Karpas-422 (cell line): Measurements from ENCODE around the gene TMEM81. TPM values are rescaled to one million over a fixed set of nuclear protein-coding genes. Genes with fewer than 3 reads are reported as not detected.

ENCODE experiments used
- DNase-seq: peaks from one replicate; pipeline ENCODE4 v3.0.0-alpha.2; 2015
- H2AFZ ChIP-seq: fragments of 200-600 bp; sonication (generic); 2 replicates; pipeline ENCODE4 v1.6.1; 2014; ENCODE audit warnings: antibody characterized with exemption, low read length, mixed read lengths
- H3K27ac ChIP-seq: fragments of 200-600 bp; sonication (generic); 2 replicates; pipeline ENCODE4 v1.5.1; 2014; ENCODE audit warnings: mild to moderate bottlenecking, low read length, moderate library complexity
- H3K27me3 ChIP-seq: fragments of 200-600 bp; sonication (generic); 2 replicates; pipeline ENCODE4 v1.6.1; 2014; ENCODE audit warnings: low read length, mixed read lengths
- H3K36me3 ChIP-seq: fragments of 200-600 bp; sonication (generic); 2 replicates; pipeline ENCODE4 v1.6.1; 2014; ENCODE audit warnings: low read length, mixed read lengths; ENCODE audit not compliant: insufficient read depth
- H3K4me1 ChIP-seq: fragments of 200-600 bp; sonication (generic); 2 replicates; pipeline ENCODE4 v1.6.1; 2014; ENCODE audit warnings: mild to moderate bottlenecking, low read length, mixed read lengths
- H3K4me2 ChIP-seq: fragments of 200-600 bp; sonication (generic); 2 replicates; pipeline ENCODE4 v1.6.1; 2014; ENCODE audit warnings: low read length, low read depth, mild to moderate bottlenecking; ENCODE audit not compliant: poor library complexity, severe bottlenecking
- H3K4me3 ChIP-seq: fragments of 200-600 bp; sonication (generic); 2 replicates; pipeline ENCODE4 v1.5.1; 2014; ENCODE audit warnings: mild to moderate bottlenecking, antibody characterized with exemption, low read length, mixed read lengths
- H3K79me2 ChIP-seq: fragments of 200-600 bp; sonication (generic); 2 replicates; pipeline ENCODE4 v1.6.1; 2014; ENCODE audit warnings: mild to moderate bottlenecking, low read length, mixed read lengths
- H3K9ac ChIP-seq: fragments of 200-600 bp; sonication (generic); 2 replicates; pipeline ENCODE4 v1.6.0; 2014; ENCODE audit warnings: low read length
- H3K9me2 ChIP-seq: fragments of 200-600 bp; sonication (generic), shearing (Covaris generic); replicated peaks from 2 replicates; pipeline ENCODE4 v1.6.0; 2014; ENCODE audit warnings: mild to moderate bottlenecking, low read length, moderate library complexity; ENCODE audit not compliant: insufficient read depth
- H3K9me3 ChIP-seq: fragments of 300-700, 200-600 bp; sonication (generic); 2 replicates; pipeline ENCODE4 v1.6.1; 2014; ENCODE audit warnings: low read length, mixed read lengths
- H4K20me1 ChIP-seq: fragments of 200-600 bp; sonication (generic); 2 replicates; pipeline ENCODE4 v1.6.1; 2014; ENCODE audit warnings: mild to moderate bottlenecking, antibody characterized with exemption, low read length, low read depth; ENCODE audit not compliant: insufficient read depth
- total RNA-seq: library from RNA; depleted of rRNA; stranded (reverse); fragments of >200 nt; shearing (Covaris generic); gene quantifications from 2 replicates; pipeline ENCODE4 v1.2.3, GENCODE V29; 2014; ENCODE audit warnings: low replicate concordance

The TMEM81 gene
- total RNA-seq, 1 experiment from 2014 or later = 1.7 TPM

GRCh38 chr1:205045146-205045545 is 39.1 kb downstream of the TMEM81 start:
- Histone ChIP-seq H3K36me3 (no peaks in the 10 kb centered on the region), H3K27me3 (no peaks in the 10 kb centered on the region; the same call in 1 of the 2 replicates), H4K20me1 (no peaks in the 10 kb centered on the region; the same call in 1 of the 2 replicates), H3K27ac (no peak overlapping the region), H3K79me2 (no peaks in the 10 kb centered on the region), H3K4me3 (no peak overlapping the region), H3K9me2 (no peaks in the 10 kb centered on the region), H3K9me3 (no peaks in the 10 kb centered on the region), H3K4me1 (no peaks in the 10 kb centered on the region), H2AFZ (no peak overlapping the region), H3K4me2 (no peak overlapping the region), H3K9ac (no peak overlapping the region)
- no peak for DNase-seq

GRCh38 chr1:205044741-205045140 is 39.5 kb downstream of the TMEM81 start:
- H3K9me3 ChIP-seq = no peaks in the 10 kb centered on the region
- no peaks in the 10 kb centered on the region for H3K9me2 ChIP-seq
- H3K4me2 ChIP-seq = no peak overlapping the region
- no peaks in the 10 kb centered on the region for H3K4me1 ChIP-seq
- no peaks in the 10 kb centered on the region; the same call in 1 of the 2 replicates for H4K20me1 ChIP-seq
- H2AFZ ChIP-seq = no peak overlapping the region
- H3K27me3 ChIP-seq = no peaks in the 10 kb centered on the region
- no peaks in the 10 kb centered on the region for H3K79me2 ChIP-seq
- no peak overlapping the region for H3K27ac ChIP-seq
- H3K36me3 ChIP-seq = no peaks in the 10 kb centered on the region
- no peak overlapping the region for H3K4me3 ChIP-seq
- no peak overlapping the region for H3K9ac ChIP-seq
- DNase-seq = no peak

GRCh38 chr1:205043866-205044265 is 40.4 kb downstream of the TMEM81 start:
- no peak overlapping the region for H3K27ac ChIP-seq
- H4K20me1 ChIP-seq = no peaks in the 10 kb centered on the region; the same call in 1 of the 2 replicates
- no peak for DNase-seq
- H3K4me1 ChIP-seq = no peaks in the 10 kb centered on the region
- no peaks in the 10 kb centered on the region for H3K9me3 ChIP-seq
- H3K4me2 ChIP-seq = no peak overlapping the region
- H3K9me2 ChIP-seq = no peaks in the 10 kb centered on the region
- no peaks in the 10 kb centered on the region for H3K27me3 ChIP-seq
- no peaks in the 10 kb centered on the region for H3K36me3 ChIP-seq
- H3K4me3 ChIP-seq = no peak overlapping the region
- no peak overlapping the region for H2AFZ ChIP-seq
- H3K79me2 ChIP-seq = no peaks in the 10 kb centered on the region
- H3K9ac ChIP-seq = no peak overlapping the region

GRCh38 chr1:205042911-205043806 is 41.1 kb downstream of the TMEM81 start, which contains the start of gene CNTN2:
Gene CNTN2, plus strand, starts transcription at chr1:205043212. Its CDS starts 9,974 bp downstream, at chr1:205053186.
- no peaks in the 10 kb centered on the region for H3K9me3 ChIP-seq
- H3K27ac ChIP-seq = no peak within 1 kb of the TSS
- no peak for DNase-seq
- H3K9me2 ChIP-seq = no peaks in the 10 kb centered on the region
- no peaks in the 10 kb centered on the region for H3K4me1 ChIP-seq
- no peaks in the 10 kb centered on the region for H3K27me3 ChIP-seq
- no peaks in the 10 kb centered on the region for H3K36me3 ChIP-seq
- H3K9ac ChIP-seq = no peak within 1 kb of the TSS
- H3K79me2 ChIP-seq = no peaks in the 10 kb centered on the region
- H2AFZ ChIP-seq = no peak within 1 kb of the TSS
- no peaks in the 10 kb centered on the region; the same call in 1 of the 2 replicates for H4K20me1 ChIP-seq
- no peak within 1 kb of the TSS for H3K4me3 ChIP-seq
- H3K4me2 ChIP-seq = no peak within 1 kb of the TSS

GRCh38 chr1:205041998-205042910 is 42.0 kb downstream of the TMEM81 start:
- H3K9me2 ChIP-seq = no peaks in the 10 kb centered on the region
- no peaks in the 10 kb centered on the region for H3K36me3 ChIP-seq
- H4K20me1 ChIP-seq = no peaks in the 10 kb centered on the region; the same call in 1 of the 2 replicates
- no peak overlapping the region for H2AFZ ChIP-seq
- H3K9me3 ChIP-seq = no peaks in the 10 kb centered on the region
- no peak overlapping the region for H3K4me3 ChIP-seq
- no peaks in the 10 kb centered on the region for H3K79me2 ChIP-seq
- H3K27ac ChIP-seq = no peak overlapping the region
- no peaks in the 10 kb centered on the region for H3K4me1 ChIP-seq
- H3K27me3 ChIP-seq = no peaks in the 10 kb centered on the region
- no peak overlapping the region for H3K4me2 ChIP-seq
- DNase-seq = no peak
- no peak overlapping the region for H3K9ac ChIP-seq

- DNase-seq = no peak
- no peak overlapping the region for H3K27ac ChIP-seq
- no peaks in the 10 kb centered on the region for H3K27me3 ChIP-seq
- no peak overlapping the region for H3K9ac ChIP-seq
- no peaks in the 10 kb centered on the region for H3K9me3 ChIP-seq
- H3K4me1 ChIP-seq = no peaks in the 10 kb centered on the region
- no peak overlapping the region for H3K4me3 ChIP-seq
- H2AFZ ChIP-seq = no peak overlapping the region
- H3K4me2 ChIP-seq = no peak overlapping the region
- H3K9me2 ChIP-seq = no peaks in the 10 kb centered on the region
- no peaks in the 10 kb centered on the region; the same call in 1 of the 2 replicates for H4K20me1 ChIP-seq
- no peaks in the 10 kb centered on the region for H3K36me3 ChIP-seq
- H3K79me2 ChIP-seq = no peaks in the 10 kb centered on the region
These were observed 43.1 kb downstream of the TMEM81 start for GRCh38 chr1:205041001-205041715.

GRCh38 chr1:205038132-205038786 is 46.0 kb downstream of the TMEM81 start:
- no peak overlapping the region for H3K4me2 ChIP-seq
- H3K9me3 ChIP-seq = no peaks in the 10 kb centered on the region
- H4K20me1 ChIP-seq = no peaks in the 10 kb centered on the region; the same call in 1 of the 2 replicates
- no peaks in the 10 kb centered on the region for H3K79me2 ChIP-seq
- H3K27me3 ChIP-seq = no peaks in the 10 kb centered on the region
- H2AFZ ChIP-seq = no peak overlapping the region
- H3K36me3 ChIP-seq = no peaks in the 10 kb centered on the region
- no peak for DNase-seq
- H3K4me3 ChIP-seq = no peak overlapping the region
- no peak overlapping the region for H3K9ac ChIP-seq
- no peaks in the 10 kb centered on the region for H3K4me1 ChIP-seq
- no peak overlapping the region for H3K27ac ChIP-seq
- H3K9me2 ChIP-seq = no peaks in the 10 kb centered on the region
